DLD1 (cell line): ENCODE measurements around the gene PSEN1.
"Not testable (repeated sequence)": the region's sequence is repeated elsewhere in the genome, so short reads cannot be mapped to it uniquely, and the experiment has no call there.

Experiments
- in situ Hi-C: cut with HindIII; loops from 2 replicates; pipeline ENCODE4 v1.10.0; 2017; ENCODE audit warnings: low sequenced_read_pairs

Gene PSEN1

DNA sequence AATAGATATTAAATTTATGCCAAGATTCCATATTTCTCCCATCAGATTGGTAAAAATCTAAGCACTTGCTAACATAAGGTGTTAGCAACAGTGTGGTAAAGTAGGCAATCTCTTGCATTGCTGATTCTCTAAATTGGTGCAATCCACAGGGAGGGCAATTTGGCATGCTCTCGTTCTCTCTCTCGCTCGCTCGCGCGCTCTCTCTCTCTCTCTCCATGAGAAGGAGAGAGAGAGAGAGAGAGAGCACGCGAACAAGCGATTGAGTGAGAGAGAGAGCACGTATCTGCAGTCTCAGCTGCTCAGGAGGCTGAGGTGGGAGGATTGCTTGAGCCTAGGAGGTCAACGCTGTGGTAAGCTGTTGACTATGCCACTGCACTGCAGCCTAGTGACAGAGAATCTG is 25.9 kb downstream of the PSEN1 start:
- in situ Hi-C loops, result no loop called here

GRCh38 chr14:73166399-73166798 is 30.1 kb downstream of the PSEN1 start:
- in situ Hi-C loops, result loop anchor here (5.0 kb wide), 1 partner anchor 66 kb away; no protein-coding TSS in a partner anchor

GRCh38 chr14:73167727-73168126 is 31.4 kb downstream of the PSEN1 start:
- in situ Hi-C loops, result loop anchor here (5.0 kb wide), 1 partner anchor 65 kb away; no protein-coding TSS in a partner anchor

DNA sequence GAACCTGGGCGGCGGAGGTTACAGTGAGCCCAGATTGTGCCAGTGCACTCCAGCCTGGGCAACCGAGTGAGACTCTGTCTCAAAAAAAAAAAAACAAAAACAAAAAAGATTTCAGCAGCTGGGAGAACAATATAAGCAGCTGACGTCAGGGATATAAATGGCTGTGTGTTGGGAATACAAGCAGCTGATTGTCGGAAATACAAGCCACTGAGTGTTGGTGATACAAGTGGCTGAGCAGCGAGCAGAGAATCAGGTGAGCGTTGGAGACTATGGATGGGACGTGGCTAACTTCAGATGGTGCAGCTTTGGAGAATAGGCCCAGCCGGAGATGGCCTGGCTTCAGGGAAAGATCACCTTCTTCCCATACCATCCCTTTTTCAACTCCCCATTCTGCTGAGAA is 32.0 kb downstream of the PSEN1 start:
- in situ Hi-C loops, result loop anchor here (5.0 kb wide), 1 partner anchor 64 kb away; no protein-coding TSS in a partner anchor

- in situ Hi-C loops, result loop anchor here (5.0 kb wide), 1 partner anchor 64 kb away; no protein-coding TSS in a partner anchor
Measured at GRCh38 chr14:73168691-73169090, 32.4 kb downstream of the PSEN1 start.

DNA sequence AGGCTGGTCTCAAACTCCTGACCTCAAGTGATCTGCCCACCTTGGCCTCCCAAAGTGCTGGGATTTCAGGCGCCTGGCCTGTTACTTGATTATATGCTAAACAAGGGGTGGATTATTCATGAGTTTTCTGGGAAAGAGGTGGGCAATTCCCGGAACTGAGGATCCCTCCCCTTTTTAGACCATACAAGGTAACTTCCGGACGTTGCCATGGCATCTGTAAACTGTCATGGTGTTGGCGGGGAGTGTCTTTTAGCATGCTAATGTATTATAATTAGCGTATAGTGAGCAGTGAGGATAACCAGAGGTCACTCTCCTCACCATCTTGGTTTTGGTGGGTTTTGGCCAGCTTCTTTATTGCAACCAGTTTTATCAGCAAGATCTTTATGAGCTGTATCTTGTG is 33.5 kb downstream of the PSEN1 start:
- in situ Hi-C loops, result loop anchor here (5.0 kb wide), 1 partner anchor 62 kb away; no protein-coding TSS in a partner anchor

- in situ Hi-C loops, result no loop called here
Measured at GRCh38 chr14:73170686-73171085, 34.4 kb downstream of the PSEN1 start.

GRCh38 chr14:73172500-73172899 is 36.2 kb downstream of the PSEN1 start:
- in situ Hi-C loops, result no loop called here

GRCh38 chr14:73173092-73173735 is 36.9 kb downstream of the PSEN1 start:
- in situ Hi-C loops, result no loop called here

GRCh38 chr14:73176685-73177084 is 40.4 kb downstream of the PSEN1 start:
- in situ Hi-C loops, result no loop called here

DNA sequence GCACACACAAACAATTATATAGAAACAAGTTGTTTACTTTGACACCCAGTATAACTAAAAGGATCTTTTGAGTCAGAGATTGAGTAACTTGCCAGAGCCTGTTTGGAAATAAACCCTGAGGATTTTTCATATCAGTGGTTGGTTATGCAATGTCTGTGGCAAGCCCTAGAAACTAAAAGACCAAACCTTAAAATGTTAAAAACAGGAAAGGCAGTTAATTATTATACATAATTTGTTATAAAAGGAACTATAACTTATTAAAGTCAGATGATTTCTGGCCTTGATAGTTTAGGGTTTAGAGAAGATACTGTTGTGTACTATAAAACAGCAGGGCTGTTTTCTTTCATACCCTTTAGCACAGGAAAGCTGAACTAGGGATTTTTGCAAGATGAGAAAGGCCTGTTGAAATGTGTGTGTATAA is 44.1 kb downstream of the PSEN1 start:
- in situ Hi-C loops, result no loop called here

DNA sequence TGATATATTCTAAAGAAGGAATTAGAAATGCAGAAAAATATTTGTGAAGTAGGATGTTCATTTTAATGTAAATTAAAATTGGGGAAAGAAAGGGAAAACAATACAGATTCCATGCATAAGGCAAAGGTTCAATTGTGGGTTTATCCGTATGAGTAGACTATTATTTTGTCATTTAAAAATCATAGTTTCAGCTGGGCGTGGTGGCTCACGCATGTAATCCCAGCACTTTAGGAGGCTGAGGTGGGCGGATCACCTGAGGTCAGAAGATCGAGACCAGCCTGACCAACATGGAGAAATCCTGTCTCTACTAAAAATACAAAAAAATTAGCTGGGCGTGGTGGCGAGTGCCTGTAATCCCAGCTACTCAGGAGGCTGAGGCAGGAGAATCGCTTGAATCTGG is 44.7 kb downstream of the PSEN1 start:
- in situ Hi-C loops, result not testable (repeated sequence)

DNA sequence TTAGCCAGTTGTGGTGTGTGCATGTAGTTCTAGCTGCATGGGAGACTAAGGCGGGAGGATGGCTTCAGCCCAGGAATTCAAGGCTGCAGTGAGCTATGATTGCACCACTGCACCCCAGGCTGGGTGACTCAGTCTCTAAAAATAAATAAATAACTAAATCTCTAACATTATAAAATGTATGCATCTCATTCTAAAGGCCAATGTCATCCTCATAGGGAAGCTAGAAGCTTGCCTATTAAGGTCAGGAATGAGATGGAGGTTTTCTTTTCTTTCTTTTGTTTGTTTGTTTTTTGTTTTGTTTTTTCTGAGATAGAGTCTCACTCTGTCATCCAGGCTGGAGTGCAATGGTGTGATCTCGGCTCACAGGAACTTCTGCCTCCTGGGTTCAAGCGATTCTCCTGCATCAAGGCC is 52.2 kb downstream of the PSEN1 start:
- in situ Hi-C loops, result no loop called here

DNA sequence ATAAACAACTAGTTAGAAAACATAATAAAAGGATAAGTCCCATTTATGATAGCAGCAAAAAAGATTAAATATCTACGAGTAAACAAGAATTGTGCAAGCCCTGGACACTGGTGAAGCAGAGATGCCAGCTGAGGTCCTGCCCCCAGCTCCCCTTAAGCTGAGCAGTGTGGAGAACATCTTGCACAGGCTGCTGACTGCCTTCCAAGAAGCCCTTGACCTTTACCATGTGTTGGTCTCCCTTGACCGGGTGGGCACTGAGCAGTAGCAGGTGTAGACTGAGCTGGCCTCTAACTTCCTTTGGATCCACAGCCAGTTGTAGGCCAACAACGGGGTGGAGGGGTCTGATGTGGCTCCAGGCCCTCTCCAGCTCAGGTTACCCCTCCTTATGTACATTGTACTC is 53.3 kb downstream of the PSEN1 start:
- in situ Hi-C loops, result no loop called here

DNA sequence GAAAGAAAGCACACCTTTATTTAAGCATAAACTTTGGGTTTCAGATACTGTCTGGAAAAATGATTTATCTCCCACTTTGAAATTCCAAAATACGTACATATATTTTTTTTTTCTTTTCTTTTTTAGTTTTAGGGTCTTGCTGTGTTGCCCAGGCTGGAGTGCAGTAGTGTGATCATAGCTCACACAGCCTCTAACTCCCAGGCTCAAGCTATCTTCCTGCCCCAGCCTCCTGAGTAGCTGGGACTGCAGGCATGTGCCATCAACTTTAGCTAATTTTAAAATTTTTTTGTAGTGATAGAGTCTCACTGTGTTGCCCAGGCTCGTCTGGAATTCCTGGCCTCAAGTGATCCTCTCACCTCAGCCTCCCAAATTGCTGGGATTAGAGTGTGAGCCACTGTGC is 55.1 kb downstream of the PSEN1 start:
- in situ Hi-C loops, result no loop called here

GRCh38 chr14:73194306-73194705 is 58.0 kb downstream of the PSEN1 start:
- in situ Hi-C loops, result not testable (repeated sequence)

- in situ Hi-C loops, result no loop called here
Measured at GRCh38 chr14:73198253-73198652, 61.9 kb downstream of the PSEN1 start.

DNA sequence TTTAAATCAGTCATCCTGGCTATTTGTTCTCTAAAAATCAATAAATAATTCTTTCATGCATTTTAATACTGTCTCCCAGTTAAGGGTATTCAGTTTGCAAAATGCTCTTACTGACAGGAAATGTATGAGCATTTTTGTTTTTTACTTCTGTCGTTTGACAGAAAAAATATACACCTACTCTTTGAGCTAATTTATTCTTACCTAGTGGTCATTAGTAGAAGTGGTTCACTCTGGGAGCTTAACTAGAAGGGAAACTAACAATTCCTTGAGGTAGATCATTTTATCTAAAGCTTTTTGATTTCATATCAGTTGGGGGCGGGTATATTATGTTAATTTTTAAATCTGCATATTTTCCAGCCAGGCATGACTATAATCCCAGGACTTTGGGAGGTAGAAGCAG is 67.2 kb downstream of the PSEN1 start:
- in situ Hi-C loops, result no loop called here

- in situ Hi-C loops, result no loop called here
Measured at GRCh38 chr14:73207615-73208014, 71.3 kb downstream of the PSEN1 start.

GRCh38 chr14:73208390-73208789 is 72.1 kb downstream of the PSEN1 start:
- in situ Hi-C loops, result no loop called here

DNA sequence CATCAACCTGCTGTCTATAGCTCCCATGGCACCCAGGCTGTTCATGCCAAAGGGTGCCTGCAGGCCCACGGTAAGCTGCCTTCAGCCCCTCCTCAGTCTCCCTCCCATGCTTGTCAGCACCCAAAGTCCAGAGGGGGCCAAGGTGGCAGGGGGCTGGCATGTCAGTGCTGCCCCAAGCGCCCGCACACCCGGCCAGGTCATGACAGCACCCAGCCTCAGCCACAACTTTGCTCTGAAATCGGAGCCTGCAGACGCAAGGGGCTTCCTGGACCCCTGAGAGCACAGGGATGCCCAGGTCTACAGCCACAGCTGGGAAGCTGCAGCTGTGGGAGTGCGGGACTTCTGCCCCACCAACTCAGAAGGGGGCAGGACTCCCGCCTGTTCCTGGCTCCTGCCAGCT is 72.5 kb downstream of the PSEN1 start:
- in situ Hi-C loops, result no loop called here

DNA sequence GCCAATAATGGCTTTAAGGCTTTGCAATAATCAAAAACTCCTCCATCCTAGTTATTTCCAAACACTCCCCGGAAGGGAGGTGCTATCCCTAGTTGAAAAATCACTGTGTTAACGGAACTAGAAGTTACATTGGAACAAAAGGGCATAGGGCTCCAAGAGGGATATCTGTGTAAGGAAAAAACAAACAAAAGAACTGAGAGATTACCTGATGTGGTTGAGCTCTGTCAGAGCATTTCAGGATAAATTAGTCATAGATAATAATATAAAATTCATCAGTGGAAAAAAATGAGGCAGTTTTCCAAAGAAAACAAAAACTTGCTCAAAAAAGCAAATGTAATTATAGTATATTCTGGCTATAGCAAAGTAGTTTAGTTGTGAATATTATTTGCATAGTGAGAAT is 73.6 kb downstream of the PSEN1 start:
- in situ Hi-C loops, result no loop called here
